Loucy (cell line): ENCODE measurements around the gene NPTXR.

Experiments used
- EZH2phosphoT487 ChIP-seq: fragments of 200-600 bp; IDR thresholded peaks from 2 replicates; pipeline ENCODE4 v1.6.1; 2018; ENCODE audit warnings: antibody characterized with exemption, mild to moderate bottlenecking, moderate library complexity, borderline replicate concordance
- TF ChIP-seq, protein P1 (sequence below): fragments of 200-600 bp; sonication (generic); conservative IDR thresholded peaks from 2 replicates; pipeline ENCODE4 v1.5.1; 2014; ENCODE audit warnings: mild to moderate bottlenecking, antibody characterized with exemption, low read length

DNA sequence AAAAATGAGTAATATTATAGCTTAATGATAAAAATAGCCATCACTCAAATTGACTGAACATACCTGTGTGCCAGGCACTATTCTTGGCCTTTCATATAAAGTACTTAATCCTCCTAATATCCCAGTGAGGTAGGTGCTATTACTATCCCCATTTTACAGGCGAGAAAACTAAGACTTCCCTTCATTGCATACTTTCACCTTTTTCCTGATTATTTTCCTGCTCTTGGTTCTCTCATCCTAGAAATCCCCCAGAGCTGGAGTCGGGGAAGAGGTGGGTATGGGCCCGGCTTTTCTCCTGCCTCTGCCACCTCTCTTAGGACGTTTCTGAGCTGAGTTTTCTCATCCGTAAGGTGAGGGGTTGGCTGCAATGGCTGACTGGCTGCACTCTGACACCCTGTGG lies 2.2 kb downstream of the NPTXR start:
- TF ChIP-seq EZH2phosphoT487: no peak
- TF ChIP-seq, protein P1, sequence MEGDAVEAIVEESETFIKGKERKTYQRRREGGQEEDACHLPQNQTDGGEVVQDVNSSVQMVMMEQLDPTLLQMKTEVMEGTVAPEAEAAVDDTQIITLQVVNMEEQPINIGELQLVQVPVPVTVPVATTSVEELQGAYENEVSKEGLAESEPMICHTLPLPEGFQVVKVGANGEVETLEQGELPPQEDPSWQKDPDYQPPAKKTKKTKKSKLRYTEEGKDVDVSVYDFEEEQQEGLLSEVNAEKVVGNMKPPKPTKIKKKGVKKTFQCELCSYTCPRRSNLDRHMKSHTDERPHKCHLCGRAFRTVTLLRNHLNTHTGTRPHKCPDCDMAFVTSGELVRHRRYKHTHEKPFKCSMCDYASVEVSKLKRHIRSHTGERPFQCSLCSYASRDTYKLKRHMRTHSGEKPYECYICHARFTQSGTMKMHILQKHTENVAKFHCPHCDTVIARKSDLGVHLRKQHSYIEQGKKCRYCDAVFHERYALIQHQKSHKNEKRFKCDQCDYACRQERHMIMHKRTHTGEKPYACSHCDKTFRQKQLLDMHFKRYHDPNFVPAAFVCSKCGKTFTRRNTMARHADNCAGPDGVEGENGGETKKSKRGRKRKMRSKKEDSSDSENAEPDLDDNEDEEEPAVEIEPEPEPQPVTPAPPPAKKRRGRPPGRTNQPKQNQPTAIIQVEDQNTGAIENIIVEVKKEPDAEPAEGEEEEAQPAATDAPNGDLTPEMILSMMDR: no peak
